Measurements from ENCODE around the gene PTPN1.

DNA sequence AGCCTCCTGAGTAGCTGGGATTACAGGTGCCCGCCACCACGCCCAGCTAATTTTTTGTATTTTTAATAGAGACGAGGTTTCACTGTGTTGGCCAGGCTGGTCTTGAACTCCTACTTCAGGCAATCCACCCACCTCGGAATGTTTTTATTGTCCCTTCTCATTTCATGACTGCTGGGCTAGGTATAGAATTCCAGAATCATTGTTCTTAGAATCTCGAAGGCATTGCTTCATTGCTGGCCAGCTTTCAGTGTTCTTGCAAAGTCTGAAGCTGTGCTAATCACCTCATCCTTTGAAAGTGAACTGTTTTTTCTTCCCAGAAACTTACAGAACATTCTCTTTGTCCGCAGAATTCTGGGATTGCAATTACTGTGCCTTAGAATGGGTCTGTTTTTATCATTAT, 49.0 kb downstream of the PTPN1 start:
- TF ChIP-seq, protein P1, sequence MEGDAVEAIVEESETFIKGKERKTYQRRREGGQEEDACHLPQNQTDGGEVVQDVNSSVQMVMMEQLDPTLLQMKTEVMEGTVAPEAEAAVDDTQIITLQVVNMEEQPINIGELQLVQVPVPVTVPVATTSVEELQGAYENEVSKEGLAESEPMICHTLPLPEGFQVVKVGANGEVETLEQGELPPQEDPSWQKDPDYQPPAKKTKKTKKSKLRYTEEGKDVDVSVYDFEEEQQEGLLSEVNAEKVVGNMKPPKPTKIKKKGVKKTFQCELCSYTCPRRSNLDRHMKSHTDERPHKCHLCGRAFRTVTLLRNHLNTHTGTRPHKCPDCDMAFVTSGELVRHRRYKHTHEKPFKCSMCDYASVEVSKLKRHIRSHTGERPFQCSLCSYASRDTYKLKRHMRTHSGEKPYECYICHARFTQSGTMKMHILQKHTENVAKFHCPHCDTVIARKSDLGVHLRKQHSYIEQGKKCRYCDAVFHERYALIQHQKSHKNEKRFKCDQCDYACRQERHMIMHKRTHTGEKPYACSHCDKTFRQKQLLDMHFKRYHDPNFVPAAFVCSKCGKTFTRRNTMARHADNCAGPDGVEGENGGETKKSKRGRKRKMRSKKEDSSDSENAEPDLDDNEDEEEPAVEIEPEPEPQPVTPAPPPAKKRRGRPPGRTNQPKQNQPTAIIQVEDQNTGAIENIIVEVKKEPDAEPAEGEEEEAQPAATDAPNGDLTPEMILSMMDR (IDR thresholded peaks at IDR 0.05; ENCODE audit: low read length) = no peak
- no peak for TF ChIP-seq EZH2 (IDR thresholded peaks at IDR 0.05; ENCODE audit: borderline replicate concordance, low read length)
